T47D (cell line): ENCODE data around the gene ZNF175.

Source experiments
- DNase-seq, 2 experiments: peaks; one replicate each; pipeline versions ENCODE4 v3.0.0 to v3.0.0-alpha.2; 2011 to 2012; ENCODE audit warnings: low read depth in 1 of 2, low spot score in 1 of 2
- JUND ChIP-seq: IDR thresholded peaks from 2 replicates; pipeline ENCODE4 v1.6.1; 2012; ENCODE audit warnings: low read depth
- in situ Hi-C: cut with HindIII; loops from 2 replicates; pipeline ENCODE4 v1.10.0; 2016; ENCODE audit warnings: low sequenced_read_pairs, low pct_unique_long_range_greater_than_20kb

ZNF175 gene

DNA sequence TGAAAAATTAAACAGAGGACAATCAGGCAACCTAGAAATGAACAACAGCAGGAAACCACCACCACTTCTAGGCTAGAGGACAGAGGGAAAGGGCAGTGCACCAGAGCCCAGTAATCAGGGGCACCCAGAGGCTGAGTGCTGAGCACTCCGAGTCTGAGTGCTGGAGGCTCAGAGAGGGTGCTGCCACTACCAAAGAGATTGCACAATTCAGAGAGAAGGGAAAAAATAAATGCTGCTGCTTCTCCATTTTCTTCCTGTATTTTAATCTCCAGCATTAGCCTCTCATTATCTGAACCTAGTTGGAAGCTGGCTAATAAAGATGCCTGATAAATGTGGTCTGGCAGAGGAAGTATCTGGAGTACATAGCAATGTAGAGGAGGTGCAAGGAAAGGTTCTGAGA is 11.8 kb upstream of the ZNF175 start:
- no peak for TF ChIP-seq JUND
- in situ Hi-C loops: no loop called here
- no peak for DNase-seq

DNA sequence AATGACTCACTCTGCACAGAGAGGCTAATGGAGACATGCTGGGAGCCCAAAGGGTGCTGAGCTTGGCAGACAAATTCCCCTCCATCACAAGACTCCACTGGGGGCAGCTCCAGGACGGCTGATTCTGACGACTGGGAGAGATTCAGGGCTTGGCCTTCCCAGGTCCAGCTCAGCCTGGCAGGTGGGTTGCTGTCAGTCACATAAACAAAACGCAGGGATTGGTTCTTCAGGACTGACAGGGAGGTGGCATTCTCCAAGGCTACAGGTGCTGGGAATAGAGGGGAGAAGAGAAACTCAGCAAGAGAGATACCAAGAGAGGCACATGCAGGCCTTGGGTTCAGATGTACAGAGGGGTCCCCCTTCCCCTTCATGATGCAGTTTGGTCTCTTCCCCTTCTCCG is 10.7 kb upstream of the ZNF175 start:
- no peak for DNase-seq
- in situ Hi-C loops: no loop called here
- no peak for TF ChIP-seq JUND

DNA sequence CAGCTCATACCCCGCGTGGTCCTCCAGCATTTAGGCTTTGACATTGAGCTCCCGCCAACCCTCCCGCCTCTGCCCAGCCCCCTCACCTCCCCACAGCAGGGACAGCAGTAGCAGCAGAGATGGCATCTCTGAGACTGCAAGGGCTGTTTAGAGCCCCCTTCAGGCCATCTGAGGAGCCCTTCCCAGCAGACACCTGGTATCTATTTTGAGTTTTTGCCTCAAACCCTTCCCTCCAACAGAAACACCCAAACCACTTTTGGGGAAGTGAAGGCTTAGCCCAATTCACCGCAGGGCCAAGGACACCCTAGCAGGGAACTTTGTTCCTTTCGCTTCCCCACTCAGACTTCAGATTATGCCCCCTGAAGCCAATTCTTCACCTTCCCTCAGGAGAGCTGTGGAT is 6.3 kb upstream of the ZNF175 start:
- in situ Hi-C loops: no loop called here
- no peak for DNase-seq
- TF ChIP-seq JUND: no peak

GRCh38 chr19:51565583-51565982 is 5.5 kb upstream of the ZNF175 start:
- DNase-seq: no peak
- in situ Hi-C loops: no loop called here
- TF ChIP-seq JUND: no peak

- TF ChIP-seq JUND: no peak
- in situ Hi-C loops: no loop called here
- peak in 1 of 2 experiments; percentile 50 for DNase-seq
These were observed 4.5 kb upstream of the ZNF175 start for GRCh38 chr19:51566489-51567100.

DNA sequence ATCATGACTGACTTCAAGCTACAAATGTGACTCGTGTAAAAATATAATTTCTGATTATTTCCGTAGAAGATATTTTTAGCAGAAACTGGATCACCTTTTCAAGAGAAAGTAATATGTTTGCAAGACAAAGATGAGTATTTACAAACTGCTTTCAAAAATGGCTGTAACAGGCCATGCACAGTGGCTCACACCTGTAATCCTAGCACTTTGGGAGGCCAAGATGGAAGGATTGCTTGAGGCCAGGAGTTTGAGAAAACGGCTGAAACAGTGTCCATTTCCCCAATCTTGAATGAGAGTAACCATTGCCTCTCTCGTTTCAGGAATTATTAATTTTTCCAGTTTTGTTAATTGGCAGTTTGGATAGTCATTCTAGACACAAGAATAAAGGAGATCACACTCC is 3.5 kb upstream of the ZNF175 start:
- in situ Hi-C loops: no loop called here

DNA sequence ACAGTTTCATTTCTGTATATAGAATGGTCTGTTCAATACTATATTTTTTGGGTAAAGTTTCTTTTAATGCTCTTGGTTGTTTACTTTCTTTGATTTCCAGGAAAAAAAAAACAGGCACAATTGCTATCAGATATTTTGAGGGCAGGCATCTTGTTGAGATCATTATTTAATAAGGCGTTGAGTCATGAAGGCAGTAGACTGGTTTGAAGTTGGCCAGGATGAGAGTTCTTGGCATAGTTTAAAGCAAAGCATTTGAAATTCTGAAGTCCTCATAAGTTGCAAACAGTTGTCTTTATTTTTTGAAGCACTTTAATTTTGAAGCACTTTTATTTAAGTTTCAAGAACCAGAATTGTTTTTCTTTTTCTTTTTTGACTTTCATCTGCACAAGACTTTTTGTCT is 2.6 kb upstream of the ZNF175 start:
- DNase-seq: no peak
- in situ Hi-C loops: no loop called here
- TF ChIP-seq JUND: no peak

More for the DNA sequence above, 3.5 kb upstream of the ZNF175 start:
- TF ChIP-seq JUND: no peak
- DNase-seq: no peak

GRCh38 chr19:51571599-51571998 is 516 bp downstream of the ZNF175 start:
- in situ Hi-C loops: no loop called here

GRCh38 chr19:51572410-51572809 is 1.3 kb downstream of the ZNF175 start:
- TF ChIP-seq JUND: no peak
- in situ Hi-C loops: no loop called here
- DNase-seq: no peak

More at GRCh38 chr19:51571599-51571998, 516 bp downstream of the ZNF175 start:
- DNase-seq: no peak
- TF ChIP-seq JUND: no peak

DNA sequence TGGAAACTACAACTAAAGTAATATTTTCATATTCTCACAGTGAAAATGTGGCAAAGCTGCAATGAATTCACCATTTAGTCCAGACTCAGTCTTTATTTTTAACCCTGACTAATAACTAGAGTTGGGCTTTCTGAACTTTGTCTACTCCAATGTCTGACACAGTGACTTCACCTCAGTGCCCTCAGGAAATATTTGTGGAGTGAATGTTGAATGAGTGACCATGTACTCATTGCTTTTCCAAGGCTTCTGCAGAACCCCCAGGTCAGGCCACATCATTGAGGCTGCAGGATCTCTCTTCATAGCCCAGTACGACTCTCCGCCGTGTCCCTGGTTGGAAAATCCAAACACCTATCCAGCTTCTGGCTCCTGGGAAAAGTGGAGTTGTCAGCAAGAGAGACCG is 1.8 kb downstream of the ZNF175 start:
- no peak for DNase-seq
- no peak for TF ChIP-seq JUND
- in situ Hi-C loops: no loop called here

GRCh38 chr19:51573331-51573730 is 2.2 kb downstream of the ZNF175 start:
- DNase-seq: no peak
- in situ Hi-C loops: no loop called here
- TF ChIP-seq JUND: no peak

GRCh38 chr19:51576850-51577249 is 5.8 kb downstream of the ZNF175 start:
- no peak for TF ChIP-seq JUND
- in situ Hi-C loops: no loop called here
- no peak for DNase-seq

- no peak for TF ChIP-seq JUND
- in situ Hi-C loops: no loop called here
- DNase-seq: no peak
These were observed 15.1 kb downstream of the ZNF175 start for GRCh38 chr19:51586103-51586728.

DNA sequence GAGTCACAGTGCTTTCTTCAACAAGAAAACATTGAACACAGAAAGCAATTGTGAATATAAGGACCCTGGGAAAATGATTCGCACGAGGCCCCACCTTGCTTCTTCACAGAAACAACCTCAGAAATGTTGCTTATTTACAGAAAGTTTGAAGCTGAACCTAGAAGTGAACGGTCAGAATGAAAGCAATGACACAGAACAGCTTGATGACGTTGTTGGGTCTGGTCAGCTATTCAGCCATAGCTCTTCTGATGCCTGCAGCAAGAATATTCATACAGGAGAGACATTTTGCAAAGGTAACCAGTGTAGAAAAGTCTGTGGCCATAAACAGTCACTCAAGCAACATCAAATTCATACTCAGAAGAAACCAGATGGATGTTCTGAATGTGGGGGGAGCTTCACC is 15.7 kb downstream of the ZNF175 start:
- in situ Hi-C loops: no loop called here
- no peak for TF ChIP-seq JUND
- no peak for DNase-seq
